Effector CD4-positive, alpha-beta T cell (primary cell): ENCODE measurements around the gene PRPF19.

Experiments used
- DNase-seq: peaks from one replicate; pipeline ENCODE4 v3.0.0-alpha.2; 2020

Gene PRPF19

DNA sequence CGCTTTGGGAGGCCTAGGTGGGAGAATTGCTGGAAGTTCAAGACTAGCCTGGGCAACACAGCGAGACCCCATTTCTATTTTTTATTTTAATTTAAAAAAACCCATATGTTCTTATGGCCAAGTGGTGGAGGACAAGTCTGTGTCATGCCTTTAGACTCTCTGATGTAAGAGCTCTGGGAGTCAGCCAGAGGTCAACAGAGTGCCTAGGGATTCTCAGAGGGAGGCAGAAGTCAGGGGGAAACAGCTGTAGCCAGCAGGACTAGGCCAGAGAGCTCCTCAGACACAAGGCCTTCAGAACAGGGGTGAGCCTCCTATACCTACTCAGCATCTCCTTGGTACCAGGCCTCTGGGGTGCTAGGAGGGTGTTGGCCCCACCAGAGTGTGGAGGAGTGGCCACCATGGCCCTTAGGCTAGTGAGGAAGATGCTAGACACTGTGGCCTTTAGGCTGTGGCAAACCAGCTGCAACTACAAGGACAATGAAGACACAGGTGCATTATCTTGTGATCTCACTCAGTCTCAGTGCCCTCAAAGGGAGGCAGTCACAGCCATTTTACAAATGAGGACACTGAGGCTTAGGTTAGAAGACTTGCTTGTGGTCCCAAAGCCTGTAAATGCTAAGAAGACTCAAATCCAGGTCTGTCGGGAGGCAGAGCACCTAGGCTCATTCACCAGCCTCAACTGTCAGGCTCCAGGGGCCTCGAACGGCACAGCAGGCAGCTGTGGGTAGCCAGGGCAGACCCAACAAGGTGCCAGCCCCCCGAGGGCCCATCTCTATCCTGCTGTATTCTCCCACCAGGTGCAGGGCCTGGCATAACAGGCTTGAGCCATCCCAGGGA lies 34.0 kb downstream of the PRPF19 start:
- DNase-seq: no peak

DNA sequence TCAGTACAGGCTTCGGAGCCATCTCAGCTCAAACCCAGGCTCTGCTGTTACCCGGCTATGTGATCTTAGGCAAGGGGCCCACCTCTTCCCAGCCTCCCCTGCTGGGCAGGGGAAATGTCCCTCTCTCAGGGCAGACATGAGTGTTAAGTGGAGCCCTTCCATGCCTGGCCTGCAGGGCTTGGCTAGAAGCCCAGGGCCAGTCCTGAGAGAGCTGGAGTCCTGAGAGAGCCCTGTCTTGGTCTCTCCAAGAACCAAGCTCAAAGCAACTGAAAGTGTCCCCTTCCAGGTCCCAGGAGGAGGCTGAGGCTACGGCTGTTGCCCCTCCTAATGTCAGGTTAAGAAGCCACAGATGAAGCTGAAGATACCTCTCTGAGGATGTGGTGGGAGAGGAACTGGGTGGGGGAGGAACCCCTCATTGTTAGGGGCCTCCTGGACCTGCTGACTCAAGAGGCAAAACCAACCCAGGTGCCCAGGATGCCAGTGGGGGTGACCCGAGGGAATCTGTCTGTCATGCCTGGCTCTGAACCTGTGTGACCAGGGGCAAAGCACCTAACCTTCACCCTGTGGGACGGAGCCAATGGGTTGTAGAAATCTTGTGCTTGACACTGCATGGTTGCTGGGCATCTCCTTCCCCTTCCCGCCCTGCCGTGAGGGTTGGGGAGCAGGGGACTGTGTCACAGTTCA lies 34.9 kb downstream of the PRPF19 start:
- DNase-seq: no peak

DNA sequence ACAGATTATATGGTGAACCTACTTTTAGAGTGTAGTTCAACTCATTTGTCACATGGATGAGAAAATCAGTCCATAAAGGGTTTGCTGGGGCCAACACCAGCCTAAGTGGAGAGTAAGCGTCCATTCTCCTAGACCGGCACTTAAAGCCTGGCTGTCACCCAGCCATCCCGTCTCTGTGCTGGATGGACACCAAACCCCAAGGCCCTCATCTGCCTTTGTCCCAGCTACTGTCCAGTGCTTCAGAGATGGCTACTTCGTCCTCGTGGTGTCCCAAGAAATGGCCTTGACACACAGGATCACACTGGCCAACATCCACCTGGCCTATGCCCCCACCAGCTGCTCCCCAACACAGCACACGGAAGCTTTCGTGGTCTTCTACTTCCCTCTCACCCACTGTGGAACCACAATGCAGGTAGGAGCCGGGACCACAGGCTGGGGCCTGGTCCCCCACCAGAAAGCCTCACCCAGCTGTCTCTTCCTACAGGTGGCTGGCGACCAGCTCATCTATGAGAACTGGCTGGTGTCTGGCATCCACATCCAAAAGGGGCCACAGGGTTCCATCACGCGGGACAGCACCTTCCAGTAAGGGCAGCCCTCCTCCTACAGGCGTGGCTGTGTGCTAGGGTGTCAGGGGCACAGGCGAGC lies 35.5 kb downstream of the PRPF19 start:
- DNase-seq: no peak

DNA sequence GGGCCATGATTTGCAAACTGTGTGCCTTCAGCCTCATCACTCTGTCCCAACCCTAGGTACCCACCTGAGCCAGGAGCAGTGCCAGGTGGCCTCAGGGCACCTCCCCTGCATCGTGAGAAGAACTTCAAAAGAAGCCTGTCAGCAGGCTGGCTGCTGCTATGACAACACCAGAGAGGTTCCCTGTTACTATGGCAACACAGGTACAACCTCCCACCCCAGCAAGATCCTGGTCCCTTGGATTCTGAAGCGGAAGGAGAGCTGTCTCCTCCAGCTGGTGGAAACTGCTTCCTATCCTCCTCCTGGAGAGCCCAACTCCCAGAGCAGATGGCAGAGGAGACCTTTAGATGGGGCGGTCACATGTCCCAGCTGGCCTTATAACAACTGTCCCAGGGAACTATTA lies 36.1 kb downstream of the PRPF19 start:
- no peak for DNase-seq

DNA sequence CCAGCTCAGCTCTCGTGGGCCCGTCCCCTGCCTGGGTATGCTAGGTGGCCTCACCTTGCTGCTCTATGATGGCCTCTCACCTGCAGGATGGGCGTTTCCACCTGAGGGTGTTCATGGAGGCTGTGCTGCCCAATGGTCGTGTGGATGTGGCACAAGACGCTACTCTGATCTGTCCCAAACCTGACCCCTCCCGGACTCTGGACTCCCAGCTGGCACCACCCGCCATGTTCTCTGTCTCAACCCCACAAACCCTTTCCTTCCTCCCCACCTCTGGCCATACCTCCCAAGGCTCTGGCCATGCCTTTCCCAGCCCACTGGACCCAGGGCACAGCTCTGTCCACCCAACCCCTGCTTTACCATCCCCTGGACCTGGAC lies 36.9 kb downstream of the PRPF19 start:
- DNase-seq: no peak

DNA sequence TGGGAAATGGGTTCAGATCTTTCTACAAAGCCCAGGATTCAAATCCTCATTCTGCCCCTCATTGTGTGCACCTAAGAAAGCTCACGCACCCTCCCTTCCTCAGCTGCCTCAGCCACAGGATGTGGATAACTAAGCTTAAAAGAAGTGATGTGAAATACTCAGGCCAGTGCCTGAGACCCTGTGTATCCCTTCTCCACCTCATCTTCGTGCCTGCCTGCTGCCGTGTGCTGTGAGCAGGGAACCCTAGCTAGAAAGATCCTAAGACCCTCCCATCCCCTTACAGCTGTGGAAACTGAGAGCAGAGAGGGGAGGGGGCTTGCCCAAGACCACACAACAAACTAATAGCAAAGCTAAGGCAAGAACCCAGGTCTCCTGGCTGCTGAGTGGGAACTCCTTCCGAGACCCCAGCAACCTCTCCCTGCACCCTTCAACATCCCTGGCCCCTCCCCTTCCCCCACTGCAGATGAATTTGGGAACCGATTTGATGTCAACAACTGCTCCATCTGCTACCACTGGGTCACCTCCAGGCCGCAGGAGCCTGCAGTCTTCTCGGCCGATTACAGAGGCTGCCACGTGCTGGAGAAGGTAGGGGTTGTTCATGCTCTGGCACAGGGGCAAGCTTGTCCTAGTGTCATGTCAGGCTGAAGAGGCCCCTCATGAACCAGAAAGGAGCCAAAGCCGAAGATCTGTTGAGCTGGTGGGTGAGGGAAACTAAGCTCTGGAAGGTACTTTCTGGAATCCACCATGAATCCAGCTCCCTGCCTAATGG lies 37.5 kb downstream of the PRPF19 start:
- DNase-seq: no peak

DNA sequence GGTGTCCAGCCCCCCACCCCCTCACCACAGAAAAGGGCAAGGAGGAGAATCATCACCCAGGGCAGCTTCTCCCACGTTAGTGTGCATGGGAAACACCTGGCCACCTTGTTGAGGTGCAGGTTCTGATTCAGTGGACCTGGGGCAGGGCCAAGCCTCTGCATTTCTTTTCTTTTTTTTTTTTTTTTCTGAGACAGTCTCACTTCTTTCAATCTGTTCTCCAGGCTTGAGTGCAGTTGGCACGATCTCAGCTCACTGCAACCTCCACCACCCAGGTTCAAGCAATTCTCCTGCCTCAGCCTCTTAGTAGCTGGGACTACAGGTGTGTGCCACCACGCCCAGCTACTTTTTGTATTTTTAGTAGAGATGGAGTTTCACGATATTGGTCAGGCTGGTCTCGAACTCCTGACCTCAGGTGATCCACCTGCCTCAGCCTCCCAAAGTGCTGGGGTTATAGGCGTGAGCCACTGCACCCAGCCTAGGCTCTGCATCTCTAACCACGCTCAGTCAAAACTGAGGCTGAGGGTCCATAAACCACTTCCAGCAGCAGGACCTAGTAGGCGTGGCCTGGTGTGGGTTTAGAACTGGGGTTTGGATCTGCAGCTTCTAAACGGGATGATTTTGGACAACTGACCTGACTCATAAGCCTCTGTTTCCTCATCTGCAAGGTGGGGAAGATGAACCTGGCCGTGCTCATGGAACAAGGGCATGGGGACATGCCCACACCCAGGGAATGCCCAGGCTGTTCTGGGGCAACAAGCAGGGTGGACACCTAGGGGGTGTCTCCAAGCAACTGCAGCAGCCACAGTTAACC lies 38.3 kb downstream of the PRPF19 start:
- DNase-seq: no peak

DNA sequence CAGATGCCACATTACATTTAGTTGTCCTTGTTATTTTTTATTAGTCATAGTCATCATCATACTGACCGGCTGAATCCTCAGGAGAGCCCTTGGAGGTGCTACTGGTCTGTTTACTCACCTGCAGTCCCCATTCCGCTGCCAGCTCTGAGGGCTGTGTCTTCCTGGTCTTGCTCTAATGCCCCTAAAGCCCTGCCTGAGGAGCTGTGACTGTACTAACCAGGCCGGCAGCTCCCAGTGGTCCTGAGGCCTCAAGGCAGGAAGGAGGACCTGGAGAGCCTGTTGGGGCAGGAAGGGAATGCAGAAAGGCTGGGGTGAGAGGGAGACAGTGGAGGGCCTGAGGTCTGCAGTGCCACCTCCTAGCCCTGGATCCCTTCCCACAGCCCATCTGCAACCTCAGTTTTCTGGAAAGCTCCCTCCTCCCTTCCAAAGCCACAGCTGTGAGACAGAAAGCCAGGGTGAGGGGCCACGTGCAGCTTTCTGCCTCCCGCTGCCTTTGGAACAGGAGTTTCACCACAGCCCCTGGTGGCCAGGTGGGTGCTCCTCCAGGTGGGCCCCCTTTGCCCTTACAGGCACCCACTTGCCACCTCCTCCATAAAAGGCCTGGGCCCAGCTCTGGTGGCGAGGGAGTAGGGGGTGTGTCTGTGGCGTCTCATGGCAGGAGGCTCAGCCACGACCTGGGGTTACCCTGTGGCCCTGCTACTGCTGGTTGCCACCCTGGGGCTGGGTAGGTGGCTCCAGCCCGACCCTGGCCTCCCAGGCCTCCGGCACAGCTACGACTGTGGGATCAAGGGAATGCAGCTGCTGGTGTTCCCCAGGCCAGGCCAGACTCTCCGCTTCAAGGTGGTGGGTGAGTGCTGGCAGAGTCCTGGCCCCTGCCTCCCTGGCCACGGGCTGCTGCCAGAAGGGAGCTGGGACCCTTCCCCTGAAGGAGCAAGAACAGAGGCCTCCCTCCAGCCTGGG lies 39.2 kb downstream of the PRPF19 start, which contains the start of gene ZP1:
ZP1 (plus strand) TSS at position 632 of the 960 bp plus-strand sequence; CDS start at position 652, 20 bp downstream.
- DNase-seq: no peak

DNA sequence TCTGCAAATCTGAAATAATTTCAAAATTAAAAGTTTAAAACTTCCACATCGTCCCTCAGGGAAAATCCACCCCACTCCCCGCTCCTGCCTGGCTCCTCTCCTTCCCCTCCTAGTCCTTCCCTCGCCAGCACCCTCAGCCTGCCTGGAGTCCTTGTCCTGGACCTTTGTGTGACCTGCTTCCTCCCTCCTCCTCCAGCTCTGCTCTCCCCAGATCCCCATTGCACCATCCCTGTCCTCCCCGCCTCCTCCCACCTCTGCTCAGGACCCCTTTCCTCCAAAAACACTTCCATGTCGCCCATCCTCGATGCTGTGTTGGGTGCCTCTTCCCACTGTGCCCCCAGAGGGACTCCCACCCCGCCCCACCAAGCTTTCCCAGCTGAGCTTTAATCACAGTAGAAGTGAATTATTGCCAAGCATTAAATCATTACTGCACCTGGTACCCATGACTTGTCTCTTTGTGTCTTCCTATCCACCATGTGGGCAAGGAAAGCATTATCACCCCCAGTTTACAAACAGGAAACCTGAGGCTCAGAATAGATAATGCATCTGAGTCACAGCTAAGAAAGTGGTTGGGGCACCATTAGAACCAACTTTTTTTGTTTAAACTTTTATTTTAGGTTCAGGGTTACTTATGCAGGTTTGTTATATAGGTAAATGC lies 41.4 kb downstream of the PRPF19 start:
- DNase-seq: no peak

DNA sequence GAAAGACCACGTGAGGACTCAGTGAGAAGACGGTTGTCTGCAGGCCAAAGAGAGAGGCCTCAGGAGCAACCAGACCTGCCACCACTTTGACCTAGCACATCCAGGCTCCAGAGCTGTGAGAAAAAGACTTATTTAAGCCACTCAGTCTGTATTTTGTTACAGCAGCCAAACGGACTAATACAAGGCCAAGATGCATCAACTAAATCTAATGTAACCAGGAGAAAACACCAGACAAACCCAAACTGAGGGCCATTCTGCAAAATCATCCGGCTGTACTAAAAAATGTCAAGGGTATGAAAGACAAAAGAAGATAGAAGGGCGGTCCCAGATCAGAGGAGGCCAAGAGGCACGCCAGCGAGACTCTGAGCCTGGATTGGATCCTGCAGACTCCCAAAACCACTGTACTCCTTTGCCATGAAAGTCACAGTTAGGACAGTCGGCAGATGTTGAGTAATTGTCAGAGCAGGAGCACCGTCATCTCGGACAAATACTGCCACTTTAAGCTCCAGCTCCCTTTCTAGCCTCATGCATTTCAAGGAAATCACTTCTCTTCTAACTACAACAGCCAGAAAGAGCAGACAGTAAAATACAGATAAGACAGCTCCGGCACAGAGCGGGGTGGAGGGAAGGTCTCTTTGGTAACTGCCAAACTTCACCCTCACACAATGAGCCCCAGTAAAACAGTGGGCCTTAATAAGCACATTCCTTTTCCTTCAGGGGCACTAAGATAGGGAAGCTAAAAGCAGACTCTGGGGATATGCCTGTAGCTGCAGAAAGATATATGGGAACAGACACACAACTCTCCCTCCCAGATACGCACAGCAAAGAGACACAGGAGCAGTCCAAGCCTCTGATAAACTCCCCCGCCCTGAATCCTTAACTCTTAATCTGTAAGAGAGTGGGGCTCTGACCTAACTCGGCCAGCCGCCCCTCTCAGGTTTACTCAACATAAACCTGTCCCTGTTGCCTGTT lies 42.5 kb downstream of the PRPF19 start:
- DNase-seq: no peak

DNA sequence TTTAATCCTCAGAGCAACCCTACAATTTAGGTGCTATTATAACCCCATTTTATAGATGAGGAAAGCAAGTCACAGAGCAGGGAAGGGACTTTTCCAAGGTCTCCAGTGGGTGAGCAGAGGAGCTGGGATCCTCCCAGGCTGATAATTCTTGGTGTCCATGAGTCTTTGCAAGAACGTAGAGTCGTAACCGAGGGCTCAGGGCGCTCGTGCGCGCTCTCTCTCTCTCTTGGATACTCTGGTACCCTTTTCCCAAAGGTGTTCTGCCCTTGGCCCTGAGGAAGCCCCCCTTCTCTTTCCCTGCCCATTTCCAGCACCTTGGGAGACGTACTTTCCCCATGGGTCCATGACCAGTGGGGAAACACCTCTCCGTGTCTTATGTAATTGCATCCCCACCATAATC lies 44.2 kb downstream of the PRPF19 start:
- DNase-seq: no peak

DNA sequence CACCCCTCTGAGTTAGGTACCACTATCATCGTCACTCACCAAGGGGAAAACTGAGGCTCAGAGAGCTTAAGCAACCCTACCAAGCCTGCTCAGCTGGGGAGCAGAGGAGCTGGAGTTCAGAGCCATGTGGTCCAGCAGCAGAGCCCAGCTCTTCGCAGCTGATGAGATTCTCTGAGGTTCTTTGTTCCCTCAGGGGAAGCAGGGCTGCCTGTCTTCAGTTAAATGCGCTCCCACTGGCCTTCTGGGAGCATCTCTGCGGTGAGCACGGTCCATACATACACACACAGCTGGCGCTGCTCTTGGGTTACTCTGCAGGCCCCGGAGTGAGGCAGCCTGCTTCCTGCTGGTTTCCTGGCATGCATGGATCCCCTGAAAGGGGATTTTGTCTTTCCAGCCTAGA lies 45.4 kb downstream of the PRPF19 start:
- no peak for DNase-seq

DNA sequence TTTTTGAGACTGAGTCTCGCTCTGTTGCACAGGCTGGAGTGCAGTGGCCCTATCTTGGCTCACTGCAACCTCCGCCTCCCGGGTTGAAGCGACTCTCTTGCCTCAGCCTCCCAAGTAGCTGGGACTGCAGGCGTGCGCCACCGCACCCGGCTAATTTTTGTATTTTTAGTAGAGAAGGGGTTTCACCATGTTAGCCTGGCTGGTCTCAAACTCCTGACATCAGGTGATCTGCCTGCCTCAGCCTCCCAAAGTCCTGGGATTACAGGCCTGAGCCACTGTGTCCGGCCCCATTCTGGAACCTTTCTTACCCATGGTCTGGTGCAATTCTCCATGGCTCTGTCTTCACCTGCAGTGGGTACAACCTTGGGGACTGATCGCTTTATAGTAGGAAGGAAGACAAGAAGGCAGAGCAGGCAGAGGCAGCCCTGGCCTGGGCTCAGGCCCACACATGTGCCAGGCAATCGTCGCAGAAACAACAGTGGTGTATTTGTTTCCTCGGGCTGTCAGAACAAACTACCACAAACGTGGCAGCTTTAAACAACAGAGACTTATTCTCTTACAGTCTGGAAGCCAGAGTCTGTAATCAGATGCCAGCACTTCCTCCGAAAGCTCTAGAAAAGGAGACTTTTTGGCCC lies 46.7 kb downstream of the PRPF19 start:
- no peak for DNase-seq

DNA sequence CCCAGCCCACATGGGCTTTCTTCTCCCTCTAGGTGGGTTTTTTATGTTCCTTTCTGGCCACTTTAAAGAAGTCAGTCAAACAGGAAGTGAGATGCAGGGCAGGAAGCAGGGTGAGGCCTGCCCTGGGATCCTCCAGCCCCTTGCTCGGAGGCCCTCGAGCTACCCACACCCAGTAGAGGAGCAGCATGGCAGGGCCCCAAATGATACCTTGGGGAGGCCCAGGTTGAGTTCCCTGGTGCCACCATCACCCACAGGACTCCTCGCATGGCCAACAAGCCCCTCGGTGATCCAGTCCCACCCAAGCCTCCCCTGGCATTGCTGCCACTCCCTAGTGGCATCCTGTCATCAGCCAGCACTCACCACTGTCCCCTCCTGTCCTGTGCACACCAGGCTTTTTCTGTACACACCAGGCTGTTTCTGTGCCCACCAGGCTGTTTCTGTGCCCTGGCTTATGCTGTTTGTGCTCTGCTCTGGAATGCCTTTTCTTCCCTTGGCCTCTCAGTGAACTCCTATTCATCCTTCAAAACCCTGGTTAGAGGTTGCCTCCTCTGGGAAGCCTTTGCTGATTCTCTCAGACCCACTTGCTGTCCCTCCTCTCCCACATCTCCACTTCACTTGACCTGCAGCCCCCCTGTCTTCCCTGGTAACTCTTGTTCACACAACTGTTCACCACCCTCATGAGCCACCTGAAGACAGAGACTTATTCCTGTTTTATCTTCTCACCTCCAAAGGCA lies 47.5 kb downstream of the PRPF19 start:
- DNase-seq: no peak

DNA sequence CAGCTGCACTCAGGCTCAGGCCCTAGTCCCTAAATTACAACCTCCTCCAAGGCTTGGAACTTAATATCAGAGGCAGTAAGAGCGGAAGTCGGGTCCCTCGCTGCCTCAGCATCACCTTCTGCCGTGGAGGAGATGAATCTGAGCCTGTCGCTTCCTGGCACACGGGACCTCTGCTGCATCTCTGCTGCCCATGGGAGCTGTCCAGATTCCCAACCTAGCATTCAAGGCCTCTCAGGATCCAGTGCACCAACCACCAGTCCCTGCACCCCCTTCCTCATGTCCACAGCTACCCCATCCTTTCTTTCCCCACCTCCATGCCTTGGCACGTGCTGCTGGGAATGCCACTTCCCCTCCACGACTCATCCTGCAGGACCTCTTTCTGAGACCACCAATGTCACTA lies 48.1 kb downstream of the PRPF19 start:
- no peak for DNase-seq

DNA sequence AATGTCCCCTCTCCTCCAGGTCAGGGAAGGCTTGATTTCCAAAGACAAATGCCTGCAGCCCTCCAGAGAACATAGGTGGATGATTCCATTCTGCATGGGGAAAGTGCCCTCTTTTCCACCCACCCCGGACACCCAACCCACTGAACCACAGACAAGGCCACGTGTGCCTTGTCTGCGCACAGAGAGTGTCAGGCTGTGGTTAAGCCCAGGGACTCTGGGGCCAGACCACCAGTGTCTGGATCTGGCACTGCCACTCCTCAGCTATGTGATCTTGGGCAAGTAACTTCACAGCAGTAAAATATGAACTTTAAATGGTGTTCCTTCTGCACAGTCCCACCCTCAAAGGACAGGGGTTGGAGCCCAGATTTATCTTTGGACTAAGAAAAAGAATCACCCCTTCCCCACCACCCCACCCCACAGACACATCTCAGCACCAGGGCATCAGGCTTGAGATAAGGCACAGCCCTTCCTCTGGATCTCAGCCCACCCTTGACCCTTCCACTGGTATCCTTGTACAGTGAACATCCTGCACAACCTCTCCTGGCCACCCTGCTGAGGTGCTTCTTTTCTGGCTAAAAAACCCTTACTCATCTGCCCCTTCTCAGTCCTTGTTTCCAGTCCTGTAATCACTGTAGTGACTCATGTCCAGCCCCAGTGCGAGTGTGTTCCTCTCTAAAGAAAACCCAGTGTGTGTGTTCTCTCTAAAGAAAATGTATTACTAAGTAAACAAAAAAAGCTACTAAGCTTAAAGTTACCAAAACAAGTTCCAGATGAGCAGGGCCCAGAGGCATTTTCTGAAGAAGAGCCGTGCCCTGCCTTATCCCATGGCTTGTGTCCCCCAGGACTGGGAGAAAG lies 48.8 kb downstream of the PRPF19 start:
- DNase-seq: no peak
